GM13976 (cell line): ENCODE results near the gene FRYL.

Experiments
- DNase-seq: peaks from one replicate; pipeline ENCODE4 v3.0.0; 2012; ENCODE audit warnings: low spot score
- in situ Hi-C: fragments of 300-500 bp; cut with MboI; formaldehyde crosslinking; loops from one replicate; pipeline ENCODE4 v1.12.0; 2022; ENCODE audit warnings: low sequenced_read_pairs, mixed read lengths, inconsistent platforms; ENCODE audit not compliant: unreplicated experiment
- TF ChIP-seq, protein P1 (sequence below): IDR thresholded peaks from 2 replicates; pipeline ENCODE4 v1.5.1; 2012; ENCODE audit warnings: borderline replicate concordance, mild to moderate bottlenecking; ENCODE audit not compliant: insufficient read depth; ENCODE audit errors: extremely low read depth, missing control alignments, control extremely low read depth

FRYL gene

DNA sequence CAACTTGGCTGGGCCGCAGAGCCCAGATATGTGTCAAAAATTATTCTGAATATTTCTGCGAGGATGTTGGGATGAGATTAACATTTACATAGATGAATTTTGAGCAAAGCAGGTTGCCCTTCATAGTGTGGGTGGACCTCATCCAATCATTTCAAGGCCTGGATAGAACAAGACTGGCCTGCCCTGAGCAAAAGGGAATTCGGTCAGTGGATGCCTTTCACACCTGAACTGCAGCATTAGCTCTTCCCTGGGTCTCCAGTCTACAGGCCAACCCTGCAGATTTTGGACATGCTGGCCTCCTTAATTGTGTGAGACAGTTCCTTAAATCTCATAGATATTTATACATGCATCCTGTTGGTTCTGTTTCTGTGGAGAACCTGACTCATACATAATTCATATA, 329.3 kb downstream of the FRYL start:
- TF ChIP-seq, protein P1, sequence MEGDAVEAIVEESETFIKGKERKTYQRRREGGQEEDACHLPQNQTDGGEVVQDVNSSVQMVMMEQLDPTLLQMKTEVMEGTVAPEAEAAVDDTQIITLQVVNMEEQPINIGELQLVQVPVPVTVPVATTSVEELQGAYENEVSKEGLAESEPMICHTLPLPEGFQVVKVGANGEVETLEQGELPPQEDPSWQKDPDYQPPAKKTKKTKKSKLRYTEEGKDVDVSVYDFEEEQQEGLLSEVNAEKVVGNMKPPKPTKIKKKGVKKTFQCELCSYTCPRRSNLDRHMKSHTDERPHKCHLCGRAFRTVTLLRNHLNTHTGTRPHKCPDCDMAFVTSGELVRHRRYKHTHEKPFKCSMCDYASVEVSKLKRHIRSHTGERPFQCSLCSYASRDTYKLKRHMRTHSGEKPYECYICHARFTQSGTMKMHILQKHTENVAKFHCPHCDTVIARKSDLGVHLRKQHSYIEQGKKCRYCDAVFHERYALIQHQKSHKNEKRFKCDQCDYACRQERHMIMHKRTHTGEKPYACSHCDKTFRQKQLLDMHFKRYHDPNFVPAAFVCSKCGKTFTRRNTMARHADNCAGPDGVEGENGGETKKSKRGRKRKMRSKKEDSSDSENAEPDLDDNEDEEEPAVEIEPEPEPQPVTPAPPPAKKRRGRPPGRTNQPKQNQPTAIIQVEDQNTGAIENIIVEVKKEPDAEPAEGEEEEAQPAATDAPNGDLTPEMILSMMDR = no peak
- in situ Hi-C loops = no loop called here
- DNase-seq = no peak

DNA sequence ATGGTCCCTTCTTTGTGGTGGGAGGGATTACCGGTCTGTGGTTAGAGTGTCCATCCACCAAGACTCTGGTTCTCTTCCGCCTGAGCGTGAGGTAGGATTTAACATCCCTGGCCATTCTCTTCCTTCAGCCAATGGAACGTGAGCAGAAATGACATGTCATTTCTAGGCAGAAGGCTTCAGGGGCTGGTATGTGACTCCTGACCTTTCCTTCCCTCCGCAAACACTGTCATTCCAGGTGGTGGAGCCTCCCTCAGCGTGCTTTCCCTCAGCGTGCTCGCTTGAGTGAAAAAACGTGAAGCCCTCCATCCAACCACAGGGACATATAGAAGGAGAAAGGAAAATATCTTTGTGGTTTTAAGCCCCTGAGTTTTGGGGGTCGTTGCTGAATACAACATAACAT, 330.9 kb downstream of the FRYL start:
- TF ChIP-seq, protein P1 = no peak
- in situ Hi-C loops = no loop called here
- DNase-seq = no peak
